Measurements from ENCODE around the gene MICAL2. TPM values are rescaled to one million over a fixed set of nuclear protein-coding genes. Genes with fewer than 3 reads are reported as not detected.

Gene MICAL2
- total and polyA plus RNA-seq, 2 of the 8 experiments (the other 6 are each of a cell fraction or from before 2014, with no cell fraction given), result 1.3 to 4.1 TPM

DNA sequence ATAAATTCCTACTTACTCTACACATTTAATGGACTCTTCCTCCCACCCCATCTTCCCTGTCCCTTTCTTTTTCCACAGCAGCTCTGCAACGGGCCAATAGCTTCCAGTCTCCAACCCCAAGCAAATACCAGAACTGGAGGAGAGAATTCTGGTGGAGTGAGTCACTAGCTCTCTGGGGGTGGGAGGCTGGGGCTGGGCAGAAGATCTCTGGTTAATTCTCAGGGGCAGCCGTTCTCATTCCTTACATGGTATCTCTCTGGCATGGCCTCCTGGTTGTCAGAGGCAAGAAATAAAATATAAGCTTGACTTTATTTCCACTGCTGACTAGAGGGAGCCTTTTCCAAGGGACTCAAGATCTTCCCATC is 176.6 kb downstream of the MICAL2 start:
- CTCF ChIA-PET (ENCODE audit: partially characterized antibody), result interaction anchor here (0.5 to 22.1 kb wide), 31 partner anchors 8 to 774 kb away, joined by 3 to 403 read pairs (median 4); no protein-coding TSS in a partner anchor
- H3K36me3 ChIP-seq (ENCODE audit: control insufficient read depth in 2 of 4, insufficient read depth in 4 of 4, low read length in 3 of 4), result no peaks in the 10 kb centered on the region
- H3K4me1 ChIP-seq (replicated peaks in 1 of 4; ENCODE audit: control insufficient read depth in 3 of 4, insufficient read depth in 4 of 4, low read length in 3 of 4), result peaks cover 0 to 4% (median 3%) of the 10 kb centered on the region in 4 experiments; a peak in 3 of 7 replicates
- no peaks in the 10 kb centered on the region for H3K9me3 ChIP-seq (ENCODE audit: insufficient read depth in 2 of 2, low read depth in 1 of 2, low read length in 1 of 2)
- H3K56ac ChIP-seq (replicated peaks; ENCODE audit: insufficient read length, low read depth, low read length), result no peak overlapping the region
- H4K5ac ChIP-seq (ENCODE audit: insufficient read length, low read depth, low read length), result no peak overlapping the region
- H4K8ac ChIP-seq (ENCODE audit: extremely low read depth, insufficient read depth, low read length), result no peak overlapping the region
- H3K4me2 ChIP-seq (ENCODE audit: insufficient read depth in 1 of 2, low read depth in 2 of 2, low read length in 2 of 2), result no peak overlapping the region
- POLR2A ChIA-PET (ENCODE audit: partially characterized antibody), result interaction anchor here (0.9 kb wide), 1 partner anchor 203 kb away, joined by 3 read pairs; no protein-coding TSS in a partner anchor
- H2BK12ac ChIP-seq (ENCODE audit: low read depth, low read length), result no peak overlapping the region
- no peaks in the 10 kb centered on the region for H3K27me3 ChIP-seq (replicated peaks in 1 of 4; ENCODE audit: control insufficient read depth in 3 of 4, extremely low read depth in 1 of 4, insufficient read depth in 3 of 4, low read length in 3 of 4)
- no peaks in the 10 kb centered on the region for H3K79me2 ChIP-seq (ENCODE audit: control insufficient read depth in 1 of 2, insufficient read depth in 2 of 2, low read length in 2 of 2)
- no peak overlapping the region for H2AFZ ChIP-seq (ENCODE audit: low read length)
- H3K4ac ChIP-seq (replicated peaks; ENCODE audit: insufficient read length, low read depth, low read length), result no peak overlapping the region
- no peak overlapping the region for H2BK15ac ChIP-seq (ENCODE audit: low read length)
- H3K14ac ChIP-seq (ENCODE audit: insufficient read length), result no peak overlapping the region
- TF ChIP-seq JUN (IDR thresholded peaks at IDR 0.05; ENCODE audit: low read depth, low read length) (no peak), JUND (IDR thresholded peaks at IDR 0.05; ENCODE audit: low read length) (peak; percentile 47; the same call in 1 of the 2 replicates)
- peaks cover 1% of the 10 kb centered on the region; the same call in 1 of the 2 replicates for H3K23me2 ChIP-seq (ENCODE audit: low read depth, low read length)
- no peak overlapping the region for H3K18ac ChIP-seq (ENCODE audit: extremely low read depth, low read length)
- H4K91ac ChIP-seq (replicated peaks; ENCODE audit: insufficient read length, low read length), result no peak overlapping the region
- WGBS, 2 experiments (ENCODE audit: extremely low coverage in 1 of 2, insufficient coverage in 1 of 2, insufficient read length in 1 of 2, insufficient replicate concordance in 2 of 2, low coverage in 1 of 2, low lambda C conversion rate in 2 of 2, missing lambda C conversion rate in 1 of 2), result 38% methylated on average over 2 of the region's 2 CpGs; no CpG with 5 or more reads in 1 of the 2 experiments
- no peak overlapping the region for H3K23ac ChIP-seq (ENCODE audit: insufficient read length)
- H4K20me1 ChIP-seq (replicated peaks in 1 of 2; ENCODE audit: control insufficient read depth in 1 of 2, insufficient read depth in 2 of 2, low read length in 2 of 2), result no peaks in the 10 kb centered on the region
- no peak overlapping the region for H2AK5ac ChIP-seq (ENCODE audit: low read depth, low read length)
- H3K9ac ChIP-seq (replicated peaks in 1 of 4; ENCODE audit: extremely low read depth in 1 of 4, low read depth in 3 of 4, low read length in 3 of 4), result no peak overlapping the region
- no peak overlapping the region for H2BK20ac ChIP-seq (ENCODE audit: low read length)
- no peak overlapping the region for H3K27ac ChIP-seq (ENCODE audit: low read depth, low read length)
- FAIRE-seq (no peak), DNase-seq (ENCODE audit: low read depth in 1 of 2, low spot score in 2 of 2) (peak in 1 of 2 experiments; percentile 31)
- H2BK120ac ChIP-seq (replicated peaks; ENCODE audit: low read depth, low read length), result no peak overlapping the region
- no peaks in the 10 kb centered on the region for H3K79me1 ChIP-seq (ENCODE audit: low read depth, low read length)
- no peak overlapping the region for H3K4me3 ChIP-seq (ENCODE audit: extremely low read depth in 1 of 4, insufficient read depth in 2 of 4, low read depth in 3 of 4, low read length in 4 of 4)
- H2BK5ac ChIP-seq (ENCODE audit: low read depth, low read length), result no peak overlapping the region

Data from H1 (cell line).